ENCODE measurements around the gene ATG16L1.

DNA sequence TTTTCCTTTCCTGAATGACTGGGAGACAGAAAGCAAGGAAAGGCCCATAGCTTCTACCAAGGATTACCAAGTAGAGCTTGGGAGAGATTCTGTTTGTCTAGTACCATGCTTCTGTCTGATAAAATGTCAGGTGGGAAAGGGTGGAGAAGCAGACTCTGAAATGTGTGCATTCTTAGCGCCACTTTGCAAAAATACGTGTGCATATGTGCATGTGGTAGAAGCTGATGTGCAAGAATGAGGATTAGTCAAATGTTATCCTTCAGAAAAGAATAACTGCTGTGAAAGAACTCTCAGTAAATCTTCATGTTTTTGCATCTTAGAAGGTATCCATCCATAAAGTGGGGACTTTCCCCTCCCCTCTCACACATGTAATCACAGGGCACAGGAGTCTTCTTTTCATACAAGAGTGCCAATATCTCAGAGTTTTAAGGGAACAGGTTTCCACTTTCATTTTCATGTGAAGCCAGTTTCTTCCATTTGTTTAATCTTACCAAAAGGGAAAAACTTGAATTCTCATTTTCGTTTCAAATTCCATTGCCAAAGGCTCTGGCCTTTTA lies 87.4 kb downstream of the ATG16L1 start:
- no peak for TF ChIP-seq POLR2A (IDR thresholded peaks at IDR 0.05; ENCODE audit: low read depth)
- TF ChIP-seq, protein P1, sequence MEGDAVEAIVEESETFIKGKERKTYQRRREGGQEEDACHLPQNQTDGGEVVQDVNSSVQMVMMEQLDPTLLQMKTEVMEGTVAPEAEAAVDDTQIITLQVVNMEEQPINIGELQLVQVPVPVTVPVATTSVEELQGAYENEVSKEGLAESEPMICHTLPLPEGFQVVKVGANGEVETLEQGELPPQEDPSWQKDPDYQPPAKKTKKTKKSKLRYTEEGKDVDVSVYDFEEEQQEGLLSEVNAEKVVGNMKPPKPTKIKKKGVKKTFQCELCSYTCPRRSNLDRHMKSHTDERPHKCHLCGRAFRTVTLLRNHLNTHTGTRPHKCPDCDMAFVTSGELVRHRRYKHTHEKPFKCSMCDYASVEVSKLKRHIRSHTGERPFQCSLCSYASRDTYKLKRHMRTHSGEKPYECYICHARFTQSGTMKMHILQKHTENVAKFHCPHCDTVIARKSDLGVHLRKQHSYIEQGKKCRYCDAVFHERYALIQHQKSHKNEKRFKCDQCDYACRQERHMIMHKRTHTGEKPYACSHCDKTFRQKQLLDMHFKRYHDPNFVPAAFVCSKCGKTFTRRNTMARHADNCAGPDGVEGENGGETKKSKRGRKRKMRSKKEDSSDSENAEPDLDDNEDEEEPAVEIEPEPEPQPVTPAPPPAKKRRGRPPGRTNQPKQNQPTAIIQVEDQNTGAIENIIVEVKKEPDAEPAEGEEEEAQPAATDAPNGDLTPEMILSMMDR (IDR thresholded peaks at IDR 0.05): no peak

Data from esophagus muscularis mucosa (tissue), 3 donors.